MM.1S (cell line): ENCODE measurements around the gene PLCB4.

Experiments used
- DNase-seq: peaks from one replicate; pipeline ENCODE4 v3.0.0-alpha.2; 2015
- H2AFZ ChIP-seq: fragments of 300-600 bp; sonication (generic); 2 replicates; pipeline ENCODE4 v1.6.0; 2016; ENCODE audit warnings: antibody characterized with exemption, low read length
- H3F3A ChIP-seq: fragments of 300-600 bp; sonication (generic); 2 replicates; pipeline ENCODE4 v1.6.1; 2016; ENCODE audit warnings: mild to moderate bottlenecking, antibody characterized with exemption, low read length, moderate library complexity, mixed read lengths; ENCODE audit not compliant: insufficient read depth
- H3K27ac ChIP-seq: fragments of 300-600 bp; sonication (generic); 2 replicates; pipeline ENCODE4 v1.5.1; 2016; ENCODE audit warnings: mild to moderate bottlenecking, low read length
- H3K27me3 ChIP-seq: fragments of 300-600 bp; sonication (generic); replicated peaks from 2 replicates; pipeline ENCODE4 v1.6.0; 2016; ENCODE audit warnings: low read length; ENCODE audit not compliant: insufficient read depth
- H3K36me3 ChIP-seq: fragments of 300-600 bp; sonication (generic); replicated peaks from 2 replicates; pipeline ENCODE4 v1.6.1; 2016; ENCODE audit warnings: mild to moderate bottlenecking, low read length, mixed read lengths; ENCODE audit not compliant: insufficient read depth
- H3K4me1 ChIP-seq: fragments of 300-600 bp; sonication (generic); 2 replicates; pipeline ENCODE4 v1.6.1; 2016; ENCODE audit warnings: low read length, mixed read lengths
- H3K4me2 ChIP-seq: fragments of 300-600 bp; sonication (generic); 2 replicates; pipeline ENCODE4 v1.6.0; 2016; ENCODE audit warnings: low read depth, low read length
- H3K4me3 ChIP-seq: fragments of 300-600 bp; sonication (generic); 2 replicates; pipeline ENCODE4 v1.5.1; 2016; ENCODE audit warnings: low read length, mixed read lengths
- H3K79me2 ChIP-seq: fragments of 300-600 bp; sonication (generic); 2 replicates; pipeline ENCODE4 v1.6.1; 2016; ENCODE audit warnings: mixed run types, low read length, mixed read lengths
- H3K9ac ChIP-seq: fragments of 300-600 bp; sonication (generic); 2 replicates; pipeline ENCODE4 v1.6.1; 2016; ENCODE audit warnings: low read length, mixed read lengths
- H3K9me2 ChIP-seq: fragments of 300-600 bp; sonication (generic); replicated peaks from 2 replicates; pipeline ENCODE4 v1.6.1; 2016; ENCODE audit warnings: mild to moderate bottlenecking, low read length, mixed read lengths; ENCODE audit not compliant: insufficient read depth
- H3K9me3 ChIP-seq: fragments of 300-600 bp; sonication (generic); replicated peaks from 2 replicates; pipeline ENCODE4 v1.6.1; 2016; ENCODE audit warnings: mild to moderate bottlenecking, low read length, mixed read lengths; ENCODE audit not compliant: insufficient read depth
- H4K20me1 ChIP-seq: fragments of 300-600 bp; sonication (generic); 2 replicates; pipeline ENCODE4 v1.6.1; 2016; ENCODE audit warnings: mild to moderate bottlenecking, low read length, moderate library complexity, mixed read lengths; ENCODE audit not compliant: insufficient read depth
- EZH2 ChIP-seq: fragments of 300-600 bp; sonication (generic); optimal IDR thresholded peaks from 2 replicates; pipeline ENCODE3; 2017; ENCODE audit warnings: low read depth, mild to moderate bottlenecking, antibody characterized with exemption, low read length, mixed read lengths
- EZH2phosphoT487 ChIP-seq: fragments of 300-600 bp; sonication (generic); IDR thresholded peaks from 2 replicates; pipeline ENCODE4 v1.6.1; 2018; ENCODE audit warnings: antibody characterized with exemption, low read length
- TF ChIP-seq, protein P1 (sequence below): fragments of 300-600 bp; sonication (generic); IDR thresholded peaks from 2 replicates; pipeline ENCODE4 v1.5.1; 2016; ENCODE audit warnings: antibody characterized with exemption, low read length, mixed read lengths

The PLCB4 gene

DNA sequence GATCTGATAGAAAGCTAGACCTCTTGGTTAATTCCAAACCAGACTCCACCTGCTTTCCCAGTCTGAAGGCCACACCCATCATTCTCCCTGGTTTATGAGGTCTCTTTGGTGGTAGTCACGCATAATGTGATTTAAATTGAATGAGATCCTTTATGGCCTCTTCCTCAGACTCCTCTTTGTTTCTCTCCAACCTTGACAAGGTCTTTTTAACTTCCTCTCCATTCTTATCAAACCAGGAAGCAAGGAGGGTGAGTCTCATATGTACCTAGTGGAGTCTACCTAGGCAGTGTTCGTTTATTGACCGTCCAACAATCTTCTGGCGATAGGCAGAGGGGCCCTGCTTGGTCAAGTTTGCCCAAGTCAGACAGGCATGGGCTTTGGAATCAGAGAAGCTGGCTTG lies 261.3 kb downstream of the PLCB4 start:
- H3K27me3 ChIP-seq: no peaks in the 10 kb centered on the region
- no peaks in the 10 kb centered on the region for H3K9me2 ChIP-seq
- no peaks in the 10 kb centered on the region for H4K20me1 ChIP-seq
- H3K9ac ChIP-seq: no peak overlapping the region
- no peak overlapping the region for H3K4me2 ChIP-seq
- no peak overlapping the region for H2AFZ ChIP-seq
- no peaks in the 10 kb centered on the region for H3K36me3 ChIP-seq
- no peak overlapping the region for H3K27ac ChIP-seq
- DNase-seq: no peak
- TF ChIP-seq, protein P1, sequence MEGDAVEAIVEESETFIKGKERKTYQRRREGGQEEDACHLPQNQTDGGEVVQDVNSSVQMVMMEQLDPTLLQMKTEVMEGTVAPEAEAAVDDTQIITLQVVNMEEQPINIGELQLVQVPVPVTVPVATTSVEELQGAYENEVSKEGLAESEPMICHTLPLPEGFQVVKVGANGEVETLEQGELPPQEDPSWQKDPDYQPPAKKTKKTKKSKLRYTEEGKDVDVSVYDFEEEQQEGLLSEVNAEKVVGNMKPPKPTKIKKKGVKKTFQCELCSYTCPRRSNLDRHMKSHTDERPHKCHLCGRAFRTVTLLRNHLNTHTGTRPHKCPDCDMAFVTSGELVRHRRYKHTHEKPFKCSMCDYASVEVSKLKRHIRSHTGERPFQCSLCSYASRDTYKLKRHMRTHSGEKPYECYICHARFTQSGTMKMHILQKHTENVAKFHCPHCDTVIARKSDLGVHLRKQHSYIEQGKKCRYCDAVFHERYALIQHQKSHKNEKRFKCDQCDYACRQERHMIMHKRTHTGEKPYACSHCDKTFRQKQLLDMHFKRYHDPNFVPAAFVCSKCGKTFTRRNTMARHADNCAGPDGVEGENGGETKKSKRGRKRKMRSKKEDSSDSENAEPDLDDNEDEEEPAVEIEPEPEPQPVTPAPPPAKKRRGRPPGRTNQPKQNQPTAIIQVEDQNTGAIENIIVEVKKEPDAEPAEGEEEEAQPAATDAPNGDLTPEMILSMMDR: no peak
- no peak for TF ChIP-seq EZH2phosphoT487
- TF ChIP-seq EZH2: no peak
- no peaks in the 10 kb centered on the region for H3K79me2 ChIP-seq
- H3K4me3 ChIP-seq: no peak overlapping the region
- H3K9me3 ChIP-seq: no peaks in the 10 kb centered on the region
- no peaks in the 10 kb centered on the region for H3F3A ChIP-seq
- no peaks in the 10 kb centered on the region for H3K4me1 ChIP-seq

DNA sequence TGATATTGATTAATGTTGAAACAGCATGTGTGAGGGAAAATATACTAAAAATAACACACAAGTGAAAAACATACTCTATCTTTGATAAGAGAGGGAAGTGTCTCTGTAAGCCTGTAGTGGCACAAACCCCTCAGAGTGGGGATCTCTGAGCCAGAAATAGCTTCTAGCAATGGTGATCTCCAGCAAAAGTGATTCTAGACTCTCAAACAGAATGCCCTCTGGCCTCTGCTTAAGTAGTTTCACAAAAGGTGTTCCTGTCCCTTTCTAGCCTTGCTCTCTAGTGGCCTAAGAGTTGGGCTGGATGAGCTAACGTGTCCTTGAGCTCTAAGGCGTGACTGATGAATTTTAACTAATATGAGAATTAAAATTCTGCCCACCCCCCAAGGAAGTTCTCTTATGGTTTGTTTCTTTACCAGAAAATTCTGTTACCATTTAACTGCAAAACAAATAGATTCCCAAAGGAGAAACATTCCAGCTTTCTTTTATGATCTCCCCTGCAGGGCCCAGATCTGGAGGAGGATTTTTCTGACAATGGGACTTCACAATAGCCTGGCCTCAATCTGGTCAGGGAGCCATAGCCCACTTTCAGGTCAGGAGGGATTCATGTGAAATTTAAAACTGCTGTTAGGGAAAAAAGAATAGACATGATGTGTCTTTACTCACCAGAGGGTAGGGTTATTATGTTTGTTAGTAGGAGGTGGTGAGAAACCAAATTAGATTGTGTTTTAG lies 263.0 kb downstream of the PLCB4 start:
- Histone ChIP-seq H3K9me3 (no peaks in the 10 kb centered on the region), H3K27ac (no peak overlapping the region), H3K27me3 (no peaks in the 10 kb centered on the region), H3F3A (no peaks in the 10 kb centered on the region), H3K4me2 (no peak overlapping the region), H3K4me3 (no peak overlapping the region), H3K9ac (no peak overlapping the region), H3K36me3 (no peaks in the 10 kb centered on the region), H3K79me2 (no peaks in the 10 kb centered on the region), H2AFZ (no peak overlapping the region), H4K20me1 (no peaks in the 10 kb centered on the region), H3K4me1 (no peaks in the 10 kb centered on the region), H3K9me2 (no peaks in the 10 kb centered on the region)
- TF ChIP-seq EZH2phosphoT487 (no peak), EZH2 (no peak)
- TF ChIP-seq, protein P1: no peak
- DNase-seq: no peak

DNA sequence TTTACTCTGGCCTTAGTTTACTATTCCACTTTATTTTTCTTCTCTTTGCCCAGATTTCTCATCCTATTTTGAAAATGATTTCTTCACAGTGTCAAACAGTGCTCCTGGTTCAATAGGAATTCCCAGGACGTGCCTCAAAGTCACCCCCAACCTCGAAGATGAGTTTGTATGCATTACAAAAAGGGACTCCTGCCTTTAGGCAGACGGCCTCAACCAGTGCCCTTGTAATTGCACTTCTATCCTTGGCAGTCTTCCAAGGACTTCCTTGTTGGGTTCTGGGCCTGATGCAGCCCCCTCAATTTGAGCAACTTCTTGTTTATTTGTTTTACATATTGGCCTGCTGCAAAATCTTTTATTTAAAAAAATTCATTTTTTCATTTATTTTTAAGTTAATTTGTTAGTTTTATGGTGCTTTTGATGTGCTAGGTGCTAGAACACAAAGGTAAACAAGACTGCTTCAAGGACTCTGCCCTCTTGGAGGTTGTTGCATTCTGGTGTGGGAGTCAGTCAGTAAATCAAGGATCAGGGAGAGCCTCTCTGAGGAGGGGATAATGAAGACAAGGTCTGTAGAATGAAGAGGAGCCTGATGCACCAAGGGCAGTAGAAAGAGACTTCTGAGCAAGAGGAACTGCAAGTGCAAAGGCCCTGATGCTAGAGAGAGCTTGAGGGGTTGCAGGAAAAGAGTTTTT lies 264.0 kb downstream of the PLCB4 start:
- no peak overlapping the region for H3K4me3 ChIP-seq
- no peak for DNase-seq
- no peak overlapping the region for H3K27ac ChIP-seq
- TF ChIP-seq EZH2phosphoT487 (no peak), EZH2 (no peak)
- TF ChIP-seq, protein P1: no peak
- H3K9me3 ChIP-seq: no peaks in the 10 kb centered on the region
- no peak overlapping the region for H3K9ac ChIP-seq
- H3F3A ChIP-seq: no peaks in the 10 kb centered on the region
- H2AFZ ChIP-seq: no peak overlapping the region
- H3K36me3 ChIP-seq: no peaks in the 10 kb centered on the region
- no peaks in the 10 kb centered on the region for H3K27me3 ChIP-seq
- H3K79me2 ChIP-seq: no peaks in the 10 kb centered on the region
- no peaks in the 10 kb centered on the region for H3K9me2 ChIP-seq
- H3K4me1 ChIP-seq: no peaks in the 10 kb centered on the region
- H3K4me2 ChIP-seq: no peak overlapping the region
- H4K20me1 ChIP-seq: no peaks in the 10 kb centered on the region
